Measurements from ENCODE around the gene FHIT.
"Not testable (repeated sequence)": the region's sequence is repeated elsewhere in the genome, so short reads cannot be mapped to it uniquely, and the experiment has no call there.

Gene FHIT

GRCh38 chr3:60909526-60909925, 341.7 kb downstream of the FHIT start:
- DNase-seq = no peak

- no peak for DNase-seq
Measured at GRCh38 chr3:60906283-60906682, 345.0 kb downstream of the FHIT start.

- DNase-seq = no peak
Measured at GRCh38 chr3:60898321-60898720, 352.9 kb downstream of the FHIT start.

- DNase-seq = no peak
Measured at GRCh38 chr3:60893946-60894345, 357.3 kb downstream of the FHIT start.

- no peak for DNase-seq
Measured at GRCh38 chr3:60890226-60890625, 361.0 kb downstream of the FHIT start.

GRCh38 chr3:60888952-60889351, 362.3 kb downstream of the FHIT start:
- not testable (repeated sequence) for DNase-seq

GRCh38 chr3:60887574-60887973, 363.7 kb downstream of the FHIT start:
- DNase-seq = no peak

- no peak for DNase-seq
Measured at GRCh38 chr3:60886518-60886917, 364.7 kb downstream of the FHIT start.

GRCh38 chr3:60884005-60884404, 367.2 kb downstream of the FHIT start:
- DNase-seq = no peak

GRCh38 chr3:60877188-60877587, 374.1 kb downstream of the FHIT start:
- no peak for DNase-seq

- DNase-seq = no peak
Measured at GRCh38 chr3:60870396-60870795, 380.9 kb downstream of the FHIT start.

GRCh38 chr3:60867200-60867599, 384.1 kb downstream of the FHIT start:
- no peak for DNase-seq

- DNase-seq = no peak
Measured at GRCh38 chr3:60856257-60857046, 394.8 kb downstream of the FHIT start.

- no peak for DNase-seq
Measured at GRCh38 chr3:60855250-60855649, 396.0 kb downstream of the FHIT start.

GRCh38 chr3:60854791-60855190, 396.5 kb downstream of the FHIT start:
- DNase-seq = no peak

GRCh38 chr3:60847791-60848190, 403.5 kb downstream of the FHIT start:
- DNase-seq = no peak

GRCh38 chr3:60844256-60844655, 407.0 kb downstream of the FHIT start:
- no peak for DNase-seq

GRCh38 chr3:60841355-60841754, 409.9 kb downstream of the FHIT start:
- no peak for DNase-seq

GRCh38 chr3:60839246-60839645, 412.0 kb downstream of the FHIT start:
- no peak for DNase-seq

- DNase-seq = no peak
Measured at GRCh38 chr3:60835796-60836195, 415.5 kb downstream of the FHIT start.

- DNase-seq = no peak
Measured at GRCh38 chr3:60829058-60829457, 422.2 kb downstream of the FHIT start.

GRCh38 chr3:60827666-60828065, 423.6 kb downstream of the FHIT start:
- no peak for DNase-seq

GRCh38 chr3:60826511-60826910, 424.7 kb downstream of the FHIT start:
- DNase-seq = no peak

- DNase-seq = no peak
Measured at GRCh38 chr3:60812502-60812901, 438.8 kb downstream of the FHIT start.

GRCh38 chr3:60810881-60811280, 440.4 kb downstream of the FHIT start:
- no peak for DNase-seq

Measured in NCI-H187 treated with DMSO at 0.1 percent for 48 hours (cell line).